Activated CD4-positive, alpha-beta memory T cell treated with anti-CD3 and anti-CD28 coated beads for 36 hours (primary cell): ENCODE results near the gene SRGAP1. TPM values are rescaled to one million over a fixed set of nuclear protein-coding genes. Genes with fewer than 3 reads are reported as not detected.
"Not testable (repeated sequence)": the region's sequence is repeated elsewhere in the genome, so short reads cannot be mapped to it uniquely, and the experiment has no call there.

Experiments used
- CTCF ChIA-PET: fragments of 350-600 bp; sonication (Branson Sonifier 250); formaldehyde crosslinking; loops from one replicate; lab custom pipeline; 2021; ENCODE audit warnings: antibody characterized with exemption, inconsistent platforms; lab: Charles Lee
- POLR2A ChIA-PET: fragments of 350-600 bp; sonication (Branson Sonifier 250); formaldehyde crosslinking; loops from one replicate; lab custom pipeline; 2021; ENCODE audit warnings: antibody characterized with exemption; lab: Charles Lee
- DNase-seq: peaks from one replicate; pipeline ENCODE4 v3.0.0-alpha.2; 2020
- H3K27ac Mint-ChIP-seq: one replicate; pipeline ENCODE4 v1.8.0; 2021; ENCODE audit warnings: mixed read lengths
- H3K27me3 Mint-ChIP-seq: one replicate; pipeline ENCODE4 v1.8.0; 2021; ENCODE audit warnings: mixed read lengths
- H3K36me3 Mint-ChIP-seq: one replicate; pipeline ENCODE4 v1.8.0; 2021; ENCODE audit warnings: mixed read lengths
- H3K4me1 Mint-ChIP-seq: one replicate; pipeline ENCODE4 v1.8.0; 2021; ENCODE audit warnings: low read depth, mixed read lengths
- H3K4me3 Mint-ChIP-seq: one replicate; pipeline ENCODE4 v1.8.0; 2021; ENCODE audit warnings: mild to moderate bottlenecking, mixed read lengths
- H3K9me3 Mint-ChIP-seq: one replicate; pipeline ENCODE4 v1.8.0; 2021; ENCODE audit warnings: mixed read lengths
- intact Hi-C: fragments of 100-400 bp; cut with micrococcal nuclease; formaldehyde crosslinking; loops from one replicate; pipeline ENCODE4 v1.15.1; 2023
- total RNA-seq, 2 experiments: library from RNA; stranded (reverse); gene quantifications; one replicate each; pipeline ENCODE4 v1.2.3, GENCODE V29; 2021

The SRGAP1 gene
- total RNA-seq, 2 experiments from 2014 or later: 0.10 to 0.12 TPM

DNA sequence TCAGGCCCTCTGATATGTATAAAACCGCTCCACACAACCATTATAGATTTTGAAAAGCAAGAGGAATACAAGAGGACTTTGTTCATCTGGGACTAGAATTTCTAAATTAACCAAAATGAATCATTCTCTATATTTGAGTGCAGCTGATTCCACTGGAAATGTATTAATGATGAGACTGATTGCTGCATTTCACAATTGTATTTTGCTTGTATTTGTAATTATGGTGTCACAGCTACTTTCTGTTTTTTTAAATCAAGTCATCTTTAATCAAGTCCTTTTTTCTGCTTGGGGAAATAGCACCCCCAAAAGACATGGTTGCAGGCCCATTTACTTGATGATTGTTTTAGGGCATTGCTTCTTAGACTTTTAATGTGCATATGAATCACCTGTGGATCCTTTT lies 215.2 kb downstream of the SRGAP1 start:
- no peaks in the 10 kb centered on the region for H3K36me3 Mint-ChIP-seq
- H3K4me1 Mint-ChIP-seq: no peaks in the 10 kb centered on the region
- peaks cover 9% of the 10 kb centered on the region for H3K27me3 Mint-ChIP-seq
- ChIA-PET POLR2A (no interaction called here), CTCF (no interaction called here)
- no peaks in the 10 kb centered on the region for H3K9me3 Mint-ChIP-seq
- H3K4me3 Mint-ChIP-seq: no peak overlapping the region
- no peak overlapping the region for H3K27ac Mint-ChIP-seq
- no peak for DNase-seq
- intact Hi-C loops: no loop called here

DNA sequence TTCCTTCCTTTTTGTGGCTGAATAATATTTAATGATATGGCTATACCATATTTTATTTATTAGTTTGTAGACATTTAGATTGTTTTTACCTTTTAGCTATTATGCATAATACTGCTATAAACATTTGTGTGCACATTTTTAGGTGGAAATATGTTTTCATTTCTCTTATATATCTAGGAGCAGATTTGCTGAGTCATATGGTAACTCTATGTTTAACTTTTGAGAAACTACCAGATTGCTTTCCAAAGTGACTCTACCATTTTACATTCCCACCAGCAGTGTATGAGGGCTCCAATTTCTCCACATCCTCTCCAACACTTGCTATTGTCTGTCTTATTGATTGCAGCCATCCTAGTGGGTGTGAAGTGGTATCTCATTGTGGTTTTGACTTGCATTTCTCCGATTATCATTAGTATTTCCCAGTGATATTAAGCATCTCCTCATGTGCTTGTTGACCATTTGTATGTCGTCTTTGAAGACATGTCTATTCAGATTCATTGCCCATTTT lies 217.4 kb downstream of the SRGAP1 start:
- ChIA-PET CTCF (no interaction called here), POLR2A (no interaction called here)
- intact Hi-C loops: no loop called here
- no peak overlapping the region for H3K27ac Mint-ChIP-seq
- no peaks in the 10 kb centered on the region for H3K4me1 Mint-ChIP-seq
- H3K27me3 Mint-ChIP-seq: peaks cover 3% of the 10 kb centered on the region
- H3K4me3 Mint-ChIP-seq: no peak overlapping the region
- no peaks in the 10 kb centered on the region for H3K9me3 Mint-ChIP-seq
- H3K36me3 Mint-ChIP-seq: no peaks in the 10 kb centered on the region
- no peak for DNase-seq

DNA sequence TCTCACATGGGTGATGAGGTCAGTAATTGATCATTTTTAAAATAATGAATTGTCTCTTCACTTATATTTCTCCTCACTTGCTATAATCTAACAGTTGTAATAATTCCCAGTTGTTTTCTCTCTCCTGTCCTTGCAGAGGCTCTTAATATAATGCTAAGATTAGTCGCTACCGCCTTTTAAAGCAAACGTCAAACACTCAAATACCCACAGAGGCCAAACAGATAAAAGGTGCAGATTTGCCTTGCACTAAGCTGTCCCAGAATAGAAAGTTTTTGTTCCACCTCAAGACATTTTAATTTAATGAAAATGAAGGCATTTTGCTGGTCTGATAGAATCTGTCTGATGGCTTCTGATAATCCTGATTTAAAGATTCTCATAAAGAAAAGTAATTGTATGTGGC lies 218.6 kb downstream of the SRGAP1 start:
- no peak for DNase-seq
- Mint-ChIP-seq H3K9me3 (no peaks in the 10 kb centered on the region), H3K27me3 (peaks cover 3% of the 10 kb centered on the region), H3K4me3 (no peak overlapping the region), H3K27ac (no peak overlapping the region), H3K4me1 (no peaks in the 10 kb centered on the region), H3K36me3 (no peaks in the 10 kb centered on the region)
- intact Hi-C loops: no loop called here
- ChIA-PET CTCF (interaction anchor here (1.1 kb wide), 1 partner anchor 16 kb away, joined by 3 read pairs; no protein-coding TSS in a partner anchor), POLR2A (no interaction called here)

- Mint-ChIP-seq H3K4me3 (no peak overlapping the region), H3K36me3 (no peaks in the 10 kb centered on the region), H3K9me3 (no peaks in the 10 kb centered on the region), H3K4me1 (no peaks in the 10 kb centered on the region), H3K27me3 (peaks cover 3% of the 10 kb centered on the region), H3K27ac (no peak overlapping the region)
- POLR2A ChIA-PET: no interaction called here
- CTCF ChIA-PET: interaction anchor here (1.1 kb wide), 1 partner anchor 18 kb away, joined by 3 read pairs; no protein-coding TSS in a partner anchor
- no peak for DNase-seq
- intact Hi-C loops: no loop called here
Measured at GRCh38 chr12:64064240-64064639, 219.7 kb downstream of the SRGAP1 start.

GRCh38 chr12:64064706-64065105 lies 220.2 kb downstream of the SRGAP1 start:
- Mint-ChIP-seq H3K36me3 (no peaks in the 10 kb centered on the region), H3K27me3 (peaks cover 3% of the 10 kb centered on the region), H3K4me3 (no peak overlapping the region), H3K9me3 (no peaks in the 10 kb centered on the region), H3K4me1 (no peaks in the 10 kb centered on the region), H3K27ac (no peak overlapping the region)
- ChIA-PET POLR2A (no interaction called here), CTCF (no interaction called here)
- intact Hi-C loops: no loop called here
- DNase-seq: no peak

DNA sequence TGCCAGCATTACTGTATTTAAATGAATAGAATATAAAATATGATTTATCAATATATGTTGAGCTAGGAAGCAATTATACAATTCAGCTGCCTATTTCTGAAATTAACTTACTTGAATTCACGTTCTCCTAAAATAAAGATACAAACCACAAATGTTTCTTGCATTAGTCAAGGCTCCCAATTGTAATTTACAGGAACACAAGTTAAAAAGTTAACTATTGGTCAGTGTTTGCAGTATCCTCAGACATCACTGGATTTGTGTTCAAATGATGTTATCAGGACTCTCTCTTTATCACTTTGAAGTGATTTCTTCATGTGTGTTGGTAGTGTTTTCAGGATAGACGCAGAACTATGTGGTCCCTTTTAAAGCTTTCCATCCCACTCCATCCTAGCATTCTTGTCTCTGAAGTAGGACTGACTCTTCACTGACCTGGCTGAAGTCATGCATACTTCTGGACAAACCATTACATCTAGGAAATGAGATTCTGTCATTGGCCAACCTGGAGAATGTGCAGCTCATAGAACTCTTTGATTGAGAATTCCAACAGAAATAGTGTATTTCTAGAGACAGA lies 221.5 kb downstream of the SRGAP1 start:
- no peaks in the 10 kb centered on the region for H3K9me3 Mint-ChIP-seq
- H3K4me1 Mint-ChIP-seq: no peaks in the 10 kb centered on the region
- CTCF ChIA-PET: no interaction called here
- H3K27me3 Mint-ChIP-seq: peaks cover 4% of the 10 kb centered on the region
- H3K4me3 Mint-ChIP-seq: no peak overlapping the region
- intact Hi-C loops: no loop called here
- DNase-seq: no peak
- H3K27ac Mint-ChIP-seq: no peak overlapping the region
- no peaks in the 10 kb centered on the region for H3K36me3 Mint-ChIP-seq
- POLR2A ChIA-PET: no interaction called here

DNA sequence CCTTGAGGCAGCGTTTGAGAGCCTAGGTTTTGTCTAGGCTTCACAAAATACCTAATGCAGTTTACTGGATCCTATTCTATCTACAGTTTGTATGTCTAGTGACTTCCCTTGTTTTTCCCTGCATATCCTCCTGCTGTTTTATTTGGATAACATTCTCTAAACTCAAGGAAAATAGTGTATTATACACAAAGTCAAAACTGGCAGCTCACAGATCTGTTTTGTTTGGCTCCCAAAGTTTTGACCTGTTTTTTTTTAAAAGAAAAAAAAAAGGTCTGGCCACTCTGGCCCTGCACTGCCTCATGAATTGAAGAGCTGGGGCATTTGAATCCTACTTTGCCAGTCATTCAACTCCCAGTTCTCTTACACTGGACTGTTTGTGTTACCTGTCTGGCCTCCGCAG lies 222.3 kb downstream of the SRGAP1 start:
- no peak for DNase-seq
- Mint-ChIP-seq H3K4me3 (no peak overlapping the region), H3K36me3 (no peaks in the 10 kb centered on the region), H3K27me3 (peaks cover 4% of the 10 kb centered on the region), H3K27ac (no peak overlapping the region), H3K4me1 (no peaks in the 10 kb centered on the region), H3K9me3 (no peaks in the 10 kb centered on the region)
- POLR2A ChIA-PET: no interaction called here
- CTCF ChIA-PET: no interaction called here
- intact Hi-C loops: no loop called here

- no peak for DNase-seq
- Mint-ChIP-seq H3K4me3 (no peak overlapping the region), H3K4me1 (no peaks in the 10 kb centered on the region), H3K9me3 (no peaks in the 10 kb centered on the region), H3K36me3 (no peaks in the 10 kb centered on the region), H3K27ac (no peak overlapping the region), H3K27me3 (peaks cover 6% of the 10 kb centered on the region)
- ChIA-PET CTCF (no interaction called here), POLR2A (no interaction called here)
- intact Hi-C loops: no loop called here
Measured at GRCh38 chr12:64070454-64070853, 226.0 kb downstream of the SRGAP1 start.

DNA sequence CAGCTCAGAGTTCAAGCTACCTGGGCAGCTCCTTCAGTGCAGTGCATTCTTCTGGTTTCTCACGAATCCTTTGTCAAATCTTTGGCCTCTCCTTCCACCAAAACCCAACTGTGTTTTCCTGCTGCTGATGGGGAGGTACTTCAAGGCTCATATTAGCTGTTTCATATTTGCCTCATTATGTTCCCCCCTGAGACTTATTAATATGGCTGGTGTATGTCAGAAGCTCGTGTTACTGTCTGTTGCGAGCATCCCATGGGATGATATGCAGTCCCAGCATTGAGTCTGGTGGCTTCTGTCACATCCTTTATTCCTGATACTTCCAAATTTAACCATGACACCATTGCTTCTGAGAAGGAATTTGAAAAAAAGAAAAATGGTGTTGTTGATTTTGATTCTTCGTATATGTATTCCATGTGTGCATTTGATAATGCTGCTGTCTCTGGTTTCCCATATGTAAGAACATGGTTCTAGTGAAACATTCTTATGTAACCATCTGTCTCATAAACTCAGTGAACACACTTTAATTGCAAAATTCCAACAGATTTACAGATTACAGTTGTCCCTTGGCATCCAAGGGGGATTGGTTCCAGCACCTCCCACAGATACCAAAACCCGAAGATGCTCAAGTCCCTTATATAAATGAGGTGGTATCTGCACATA lies 228.5 kb downstream of the SRGAP1 start:
- ChIA-PET CTCF (no interaction called here), POLR2A (no interaction called here)
- H3K36me3 Mint-ChIP-seq: no peaks in the 10 kb centered on the region

GRCh38 chr12:64076565-64076964 lies 232.1 kb downstream of the SRGAP1 start:
- H3K27ac Mint-ChIP-seq, POLR2A ChIA-PET, H3K4me1 Mint-ChIP-seq, H3K27me3 Mint-ChIP-seq, intact Hi-C loops, CTCF ChIA-PET, DNase-seq, H3K4me3 Mint-ChIP-seq, H3K9me3 Mint-ChIP-seq, H3K36me3 Mint-ChIP-seq: not testable (repeated sequence)

More for the DNA sequence above, 228.5 kb downstream of the SRGAP1 start:
- Mint-ChIP-seq H3K4me3 (no peak overlapping the region), H3K9me3 (no peaks in the 10 kb centered on the region), H3K4me1 (no peaks in the 10 kb centered on the region), H3K27me3 (peaks cover 8% of the 10 kb centered on the region), H3K27ac (no peak overlapping the region)
- no peak for DNase-seq
- intact Hi-C loops: no loop called here

GRCh38 chr12:64077922-64078321 lies 233.4 kb downstream of the SRGAP1 start:
- Mint-ChIP-seq H3K36me3 (no peaks in the 10 kb centered on the region), H3K4me3 (no peak overlapping the region), H3K4me1 (no peaks in the 10 kb centered on the region), H3K27me3 (peaks cover 6% of the 10 kb centered on the region), H3K9me3 (no peaks in the 10 kb centered on the region), H3K27ac (no peak overlapping the region)
- intact Hi-C loops: no loop called here
- CTCF ChIA-PET: interaction anchor here (1.0 kb wide), 1 partner anchor 198 kb away, joined by 3 read pairs; no protein-coding TSS in a partner anchor
- no peak for DNase-seq
- POLR2A ChIA-PET: no interaction called here

DNA sequence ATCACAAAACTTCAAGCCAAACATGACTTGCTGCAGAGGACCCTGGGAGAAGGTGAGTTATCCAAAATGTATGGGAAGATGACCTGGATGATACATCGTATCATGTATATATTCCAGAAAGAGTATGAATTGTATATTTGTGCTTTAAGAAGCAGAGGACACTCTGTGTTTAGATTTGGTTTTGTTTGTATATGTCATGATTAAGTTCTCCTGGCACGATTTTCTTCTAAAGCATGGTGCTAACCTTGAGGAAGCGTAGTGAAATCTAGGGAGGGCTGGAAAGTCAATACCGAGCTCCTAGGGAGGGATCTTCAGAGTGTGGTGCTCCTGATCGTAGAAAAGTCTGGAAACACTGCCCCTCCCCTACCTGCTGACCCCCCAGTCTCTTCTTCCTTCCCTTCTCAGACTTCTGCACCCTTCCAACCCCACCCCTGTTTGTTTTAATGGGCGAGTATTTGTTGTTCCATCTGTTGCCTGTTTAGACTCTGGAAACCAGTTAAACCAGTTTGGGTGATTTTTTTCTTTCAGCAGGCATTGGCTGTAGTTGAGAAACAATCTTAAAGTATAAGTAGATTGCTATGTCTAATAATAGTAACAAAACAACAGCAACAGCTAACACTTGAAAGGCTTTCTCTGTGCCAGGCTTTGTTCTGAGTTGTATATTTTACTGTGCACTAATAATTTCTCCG lies 236.0 kb downstream of the SRGAP1 start:
- ChIA-PET POLR2A (no interaction called here), CTCF (no interaction called here)
- H3K36me3 Mint-ChIP-seq: no peaks in the 10 kb centered on the region
- peaks cover 4% of the 10 kb centered on the region for H3K27me3 Mint-ChIP-seq
- H3K27ac Mint-ChIP-seq: no peak overlapping the region
- intact Hi-C loops: no loop called here
- H3K9me3 Mint-ChIP-seq: no peaks in the 10 kb centered on the region
- DNase-seq: no peak
- no peak overlapping the region for H3K4me3 Mint-ChIP-seq
- H3K4me1 Mint-ChIP-seq: no peaks in the 10 kb centered on the region
